GM19193 (cell line): ENCODE measurements around the gene ATF6.

Source experiments
- POLR2A ChIP-seq: IDR thresholded peaks from 4 replicates; pipeline ENCODE4 v1.6.1; 2011; ENCODE audit not compliant: insufficient read depth, insufficient read length; ENCODE audit errors: extremely low read depth

ATF6 gene

GRCh38 chr1:162007466-162007865 lies 241.3 kb downstream of the ATF6 start:
- no peak for TF ChIP-seq POLR2A

DNA sequence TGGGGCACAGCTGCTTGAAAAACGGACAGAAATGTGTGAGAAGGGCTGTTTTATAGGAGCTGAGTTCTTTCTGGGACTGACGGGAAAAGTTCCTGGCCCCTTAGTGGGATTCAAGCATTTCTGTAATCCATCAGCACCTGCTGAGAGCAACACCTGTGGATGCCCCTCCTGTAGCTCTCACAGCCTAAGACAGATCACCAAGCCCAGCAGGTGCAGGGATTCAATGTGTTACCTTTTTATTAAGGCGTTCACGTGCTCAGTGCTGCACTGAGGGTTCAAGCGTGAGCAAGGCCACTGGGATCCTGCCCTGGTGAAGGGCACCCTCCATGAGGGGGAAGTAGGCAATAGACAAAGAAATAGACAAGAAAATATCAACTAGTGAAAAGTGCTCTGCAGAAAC lies 242.7 kb downstream of the ATF6 start:
- no peak for TF ChIP-seq POLR2A

DNA sequence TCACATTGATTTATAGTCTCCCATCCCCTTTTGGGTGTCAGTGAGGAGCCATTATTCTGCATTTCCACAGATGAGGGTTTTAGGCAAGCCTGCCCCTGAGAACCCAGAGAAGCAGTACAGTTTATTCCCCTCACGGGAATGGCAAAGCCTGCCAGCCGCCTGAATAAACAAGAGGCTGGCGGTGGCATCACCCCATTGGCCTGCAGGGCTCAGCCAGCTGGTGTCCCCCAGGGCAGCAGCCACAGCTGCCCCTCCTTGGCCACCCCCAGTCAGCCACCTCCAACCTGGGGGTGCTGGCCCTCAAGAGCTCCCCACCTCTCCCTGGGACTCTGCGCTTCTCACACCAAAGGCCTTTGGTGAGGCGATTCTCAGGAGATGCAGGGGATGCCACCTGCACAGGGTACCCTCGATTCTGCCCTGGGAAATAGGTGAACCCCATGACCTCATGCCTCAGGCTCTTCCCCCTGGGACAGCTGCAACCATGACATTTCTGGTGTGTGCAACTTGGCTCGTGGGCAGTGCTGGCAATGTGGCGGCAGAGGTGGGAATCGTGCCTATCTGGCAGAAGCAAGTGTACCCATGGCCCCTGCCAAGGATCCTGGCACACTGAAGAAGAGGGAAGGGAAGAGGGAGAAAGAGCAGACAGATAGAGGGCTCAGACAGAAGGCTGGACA lies 243.5 kb downstream of the ATF6 start:
- TF ChIP-seq POLR2A: no peak

DNA sequence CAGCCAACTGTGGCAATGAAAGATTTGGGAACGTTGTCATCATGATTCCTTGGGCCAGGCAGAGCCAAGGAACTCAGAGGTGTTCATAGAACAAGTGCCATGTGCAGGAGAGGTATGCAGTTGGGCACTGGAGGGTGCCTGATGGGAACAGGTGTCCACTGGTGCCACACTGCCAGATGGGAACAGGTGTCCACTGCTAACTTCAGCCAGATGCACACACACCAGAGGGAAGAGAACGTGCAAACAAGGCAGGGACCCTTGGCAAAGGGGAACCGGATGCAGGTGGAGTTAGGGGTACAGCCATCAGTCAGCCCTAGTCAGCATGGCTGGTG lies 244.0 kb downstream of the ATF6 start:
- no peak for TF ChIP-seq POLR2A

- TF ChIP-seq POLR2A: no peak
Observed at GRCh38 chr1:162011337-162012012, 245.4 kb downstream of the ATF6 start.

- no peak for TF ChIP-seq POLR2A
Observed at GRCh38 chr1:162013289-162013688, 247.2 kb downstream of the ATF6 start.
